GM12878 (cell line): ENCODE data around the gene GPC6. TPM values are rescaled to one million over a fixed set of nuclear protein-coding genes. Genes with fewer than 3 reads are reported as not detected.

Experiments used
- ATAC-seq: fragments of 200-7000 bp; cut with Tn5 transposase; 3 replicates; pipeline ENCODE4 v1.9.1; 2020; ENCODE audit warnings: mild to moderate bottlenecking, moderate library complexity
- BruUV-seq: library from RNA; stranded (reverse); fragments of 400-500 nt; replicated peaks from 2 replicates; lab custom pipeline; 2021; lab: Mats Ljungman, UMichigan
- CTCF ChIA-PET: fragments of 300-600 bp; sonication (Branson Sonifier 250); formaldehyde crosslinking; extraction: SDS; loops from one replicate; lab custom pipeline; 2021; ENCODE audit warnings: inconsistent platforms; lab: Yijun Ruan, JAX
- POLR2A ChIA-PET: fragments of 350-600 bp; formaldehyde crosslinking; extraction: SDS; loops from one replicate; lab custom pipeline; 2021; ENCODE audit warnings: inconsistent platforms; lab: Charles Lee
- RAD21 ChIA-PET: fragments of 300-600 bp; sonication (Branson Sonifier 250); formaldehyde crosslinking; loops from one replicate; lab custom pipeline; 2023; ENCODE audit warnings: antibody characterized with exemption; ENCODE audit not compliant: unreplicated experiment; lab: Charles Lee
- SMC1A ChIA-PET: fragments of 300-600 bp; sonication (Branson Sonifier 250); formaldehyde crosslinking; loops from one replicate; lab custom pipeline; 2023; ENCODE audit not compliant: unreplicated experiment, uncharacterized antibody; lab: Charles Lee
- DNase-seq: peaks from one replicate; pipeline ENCODE4 v3.0.0-alpha.2; 2011; ENCODE audit warnings: low read depth, low spot score
- FAIRE-seq: peaks from 3 replicates; lab custom pipeline; 2011; peaks lifted over from hg19 to GRCh38; lab: Jason Lieb, UNC
- H2AFZ ChIP-seq: 2 replicates; pipeline ENCODE4 v1.6.0; 2011; ENCODE audit warnings: low read depth, low read length, control low read depth; ENCODE audit not compliant: control insufficient read depth
- H3K27ac ChIP-seq: 2 replicates; pipeline ENCODE4 v1.5.1; 2011; ENCODE audit warnings: control low read depth; ENCODE audit not compliant: control insufficient read depth, insufficient read depth
- H3K27me3 ChIP-seq, 2 experiments: replicated peaks in 1 of 2; 2 replicates each; pipeline versions ENCODE4 v1.6.0 to v1.6.1; 2011; ENCODE audit warnings: low read length in 1 of 2; ENCODE audit not compliant: control insufficient read depth in 2 of 2, insufficient read depth in 2 of 2
- H3K36me3 ChIP-seq, 2 experiments: 2 replicates each; pipeline ENCODE4 v1.5.1; 2011; ENCODE audit warnings: low read length in 1 of 2; ENCODE audit not compliant: control insufficient read depth in 2 of 2, insufficient read depth in 2 of 2
- H3K4me1 ChIP-seq: 2 replicates; pipeline ENCODE4 v1.6.1; 2011; ENCODE audit warnings: mild to moderate bottlenecking, low read length, moderate library complexity, mixed read lengths; ENCODE audit not compliant: control insufficient read depth, insufficient read depth
- H3K4me2 ChIP-seq: 2 replicates; pipeline ENCODE4 v1.6.0; 2011; ENCODE audit warnings: control low read depth; ENCODE audit not compliant: control insufficient read depth, insufficient read depth
- H3K4me3 ChIP-seq: fragments of 200-600 bp; sonication (generic); 2 replicates; pipeline ENCODE4 v1.5.1; 2016
- H3K79me2 ChIP-seq: 2 replicates; pipeline ENCODE4 v1.6.0; 2011; ENCODE audit warnings: low read length; ENCODE audit not compliant: control insufficient read depth, insufficient read depth
- H3K9ac ChIP-seq: 2 replicates; pipeline ENCODE4 v1.8.0; 2011; ENCODE audit warnings: low read length, control low read depth, mixed read lengths; ENCODE audit not compliant: control insufficient read depth, insufficient read depth
- H3K9me3 ChIP-seq: replicated peaks from 3 replicates; pipeline ENCODE4 v1.5.1; 2011; ENCODE audit warnings: mild to moderate bottlenecking, low read length; ENCODE audit not compliant: control insufficient read depth, insufficient read depth
- H4K20me1 ChIP-seq: 2 replicates; pipeline ENCODE4 v1.6.0; 2011; ENCODE audit not compliant: control insufficient read depth, insufficient read depth
- EGR1 ChIP-seq, 2 experiments: IDR thresholded peaks; 1 replicate in 1 of 2; 2 replicates in 1 of 2; pipeline ENCODE4 v1.6.1; 2011 to 2012; ENCODE audit warnings: low read depth in 2 of 2, low read length in 2 of 2, borderline replicate concordance in 1 of 2, mild to moderate bottlenecking in 1 of 2, moderate library complexity in 1 of 2
- FOXM1 ChIP-seq: IDR thresholded peaks from 2 replicates; pipeline ENCODE4 v1.6.1; 2012; ENCODE audit warnings: low read depth, mild to moderate bottlenecking, inconsistent platforms, low read length, moderate library complexity
- MAX ChIP-seq: IDR thresholded peaks from 2 replicates; pipeline ENCODE4 v1.6.1; 2012; ENCODE audit warnings: low read depth, low read length, improper control_type of control experiment
- MTA3 ChIP-seq: IDR thresholded peaks from 2 replicates; pipeline ENCODE4 v1.6.1; 2012; ENCODE audit warnings: low read length, inconsistent platforms, borderline replicate concordance
- RFX5 ChIP-seq: IDR thresholded peaks from 2 replicates; pipeline ENCODE4 v1.6.1; 2011; ENCODE audit warnings: low read depth, low read length, improper control_type of control experiment
- SMAD5 ChIP-seq: IDR thresholded peaks from 2 replicates; pipeline ENCODE4 v1.6.1; 2016; ENCODE audit warnings: antibody characterized with exemption, low read depth
- SP1 ChIP-seq: IDR thresholded peaks from one replicate; pipeline ENCODE4 v1.6.1; 2011; ENCODE audit warnings: low read depth, low read length
- TCF3 ChIP-seq: IDR thresholded peaks from 2 replicates; pipeline ENCODE4 v1.6.1; 2012; ENCODE audit warnings: low read depth, mild to moderate bottlenecking, low read length, borderline replicate concordance; ENCODE audit not compliant: insufficient read depth
- ZNF274 ChIP-seq: IDR thresholded peaks from one replicate; pipeline ENCODE4 v1.8.0; 2011; ENCODE audit not compliant: insufficient read length, insufficient read depth
- WGBS: methylation state at CpG from one replicate; pipeline ENCODE4 v1.1.6; 2016; ENCODE audit warnings: low lambda C conversion rate; ENCODE audit not compliant: insufficient replicate concordance, insufficient coverage; ENCODE audit errors: missing lambda C conversion rate; 5-methylcytosine and 5-hydroxymethylcytosine counted together
- in situ Hi-C: fragments of 300-500 bp; cut with MboI; formaldehyde crosslinking; loops from 9 replicates; pipeline ENCODE4 v1.14.3; 2018; ENCODE audit warnings: mixed read lengths
- intact Hi-C: fragments of 100-400 bp; cut with micrococcal nuclease; formaldehyde crosslinking; loops from one replicate; pipeline ENCODE4 v1.14.2; 2022; ENCODE audit not compliant: unreplicated experiment
- polyA plus RNA-seq, 11 experiments: library from polyadenylated mRNA; depleted of rRNA in 4 of 11; unstranded in 6 of 11; stranded (reverse) in 5 of 11; fragments of >200 nt; fragmentation: Nextera tagmentation in 4 of 11; fragmentation: Illumina TruSeq in 1 of 11; extraction: Ambion mirVana in 4 of 11; extraction: Trizol in 1 of 11; gene quantifications; 1 replicate in 1 of 11; 2 replicates in 10 of 11; pipeline versions ENCODE4 v1.2.1 to v1.2.3, GENCODE V29; 2011 to 2016; ENCODE audit warnings: inconsistent platforms in 2 of 11, missing spikeins in 2 of 11, low read depth in 1 of 11
- total RNA-seq, 4 experiments: library from RNA; depleted of rRNA in 3 of 4; stranded (reverse); fragments of >200 nt in 3 of 4; fragmentation: Illumina TruSeq in 1 of 4; extraction: Trizol in 1 of 4; gene quantifications; 2 replicates each; pipeline versions ENCODE4 v1.2.1 to v1.2.3, GENCODE V29; 2013 to 2021
- TF ChIP-seq, protein P1 (sequence below): fragments of 450-650 bp; formaldehyde crosslinking; IDR thresholded peaks from 2 replicates; pipeline ENCODE4 v1.4.0; 2022; ENCODE audit warnings: mild to moderate bottlenecking, moderate library complexity
- TF ChIP-seq, protein P2 (sequence below): fragments of 450-650 bp; IDR thresholded peaks from 2 replicates; pipeline ENCODE4 v1.6.1; 2017; ENCODE audit warnings: mild to moderate bottlenecking, moderate library complexity

Gene GPC6
- total and polyA plus RNA-seq, 10 of the 15 experiments (the other 5 are each of a cell fraction or from before 2014, with no cell fraction given) = 0.03 to 0.04 (median 0.03) TPM; not detected in 7

- TF ChIP-seq RFX5 = no peak
Measured at GRCh38 chr13:94145966-94146365, 919.4 kb downstream of the GPC6 start (continued).

DNA sequence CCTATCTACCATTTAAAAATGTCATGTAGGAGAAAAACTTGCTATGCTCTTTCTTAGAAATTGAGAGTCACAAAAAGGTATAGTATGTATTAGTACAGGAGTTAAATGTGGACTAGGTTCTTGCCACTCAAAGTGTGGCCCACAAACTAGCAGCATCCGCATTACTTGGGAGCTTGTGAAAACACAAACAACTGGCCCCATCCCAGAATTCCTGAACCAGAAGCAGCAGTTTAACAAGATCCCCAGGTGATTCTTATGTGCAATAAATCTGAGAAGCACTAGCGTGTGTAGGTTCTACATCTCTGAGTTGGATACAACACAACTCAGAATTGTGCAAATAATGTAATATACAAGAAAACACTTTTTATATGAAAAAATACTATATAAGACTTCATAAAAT, 927.0 kb downstream of the GPC6 start:
- WGBS = 30% methylated on average over 2 of the region's 2 CpGs
- Histone ChIP-seq H3K9me3 (no peaks in the 10 kb centered on the region), H3K9ac (no peak overlapping the region), H3K4me1 (no peaks in the 10 kb centered on the region), H3K27ac (no peak overlapping the region), H3K36me3 (no peaks in the 10 kb centered on the region), H4K20me1 (no peaks in the 10 kb centered on the region), H3K27me3 (no peaks in the 10 kb centered on the region), H3K4me2 (no peak overlapping the region), H2AFZ (no peak overlapping the region), H3K4me3 (no peak overlapping the region), H3K79me2 (no peaks in the 10 kb centered on the region)
- RAD21 ChIA-PET = no interaction called here
- FAIRE-seq (no peak), DNase-seq (no peak), ATAC-seq (no peak)
- CTCF ChIA-PET = no interaction called here
- no TSS peak for BruUV-seq
- intact Hi-C loops = no loop called here
- POLR2A ChIA-PET = interaction anchor here (0.5 kb wide), 1 partner anchor 267 kb away, joined by 3 read pairs; no protein-coding TSS in a partner anchor
- in situ Hi-C loops = no loop called here
- SMC1A ChIA-PET = no interaction called here
- TF ChIP-seq SMAD5 (no peak), TCF3 (no peak), MTA3 (no peak), EGR1 (IDR thresholded peaks at IDR 0.05; ENCODE audit: borderline replicate concordance in 1 of 2, low read depth in 2 of 2, low read length in 2 of 2) (no peak), FOXM1 (no peak), ZNF274 (no peak), SP1 (no peak), MAX (no peak)
- TF ChIP-seq, protein P1, sequence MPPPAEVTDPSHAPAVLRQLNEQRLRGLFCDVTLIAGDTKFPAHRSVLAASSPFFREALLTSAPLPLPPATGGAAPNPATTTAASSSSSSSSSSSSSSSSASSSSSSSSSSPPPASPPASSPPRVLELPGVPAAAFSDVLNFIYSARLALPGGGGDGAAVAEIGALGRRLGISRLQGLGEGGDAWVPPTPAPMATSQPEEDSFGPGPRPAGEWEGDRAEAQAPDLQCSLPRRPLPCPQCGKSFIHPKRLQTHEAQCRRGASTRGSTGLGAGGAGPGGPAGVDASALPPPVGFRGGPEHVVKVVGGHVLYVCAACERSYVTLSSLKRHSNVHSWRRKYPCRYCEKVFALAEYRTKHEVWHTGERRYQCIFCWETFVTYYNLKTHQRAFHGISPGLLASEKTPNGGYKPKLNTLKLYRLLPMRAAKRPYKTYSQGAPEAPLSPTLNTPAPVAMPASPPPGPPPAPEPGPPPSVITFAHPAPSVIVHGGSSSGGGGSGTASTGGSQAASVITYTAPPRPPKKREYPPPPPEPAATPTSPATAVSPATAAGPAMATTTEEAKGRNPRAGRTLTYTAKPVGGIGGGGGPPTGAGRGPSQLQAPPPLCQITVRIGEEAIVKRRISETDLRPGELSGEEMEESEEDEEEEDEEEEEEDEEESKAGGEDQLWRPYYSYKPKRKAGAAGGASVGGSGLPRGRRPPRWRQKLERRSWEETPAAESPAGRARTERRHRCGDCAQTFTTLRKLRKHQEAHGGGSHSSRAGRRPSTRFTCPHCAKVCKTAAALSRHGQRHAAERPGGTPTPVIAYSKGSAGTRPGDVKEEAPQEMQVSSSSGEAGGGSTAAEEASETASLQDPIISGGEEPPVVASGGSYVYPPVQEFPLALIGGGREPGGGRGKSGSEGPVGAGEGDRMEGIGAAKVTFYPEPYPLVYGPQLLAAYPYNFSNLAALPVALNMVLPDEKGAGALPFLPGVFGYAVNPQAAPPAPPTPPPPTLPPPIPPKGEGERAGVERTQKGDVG (CRISPR knock-in tag) = no peak
- TF ChIP-seq, protein P2, sequence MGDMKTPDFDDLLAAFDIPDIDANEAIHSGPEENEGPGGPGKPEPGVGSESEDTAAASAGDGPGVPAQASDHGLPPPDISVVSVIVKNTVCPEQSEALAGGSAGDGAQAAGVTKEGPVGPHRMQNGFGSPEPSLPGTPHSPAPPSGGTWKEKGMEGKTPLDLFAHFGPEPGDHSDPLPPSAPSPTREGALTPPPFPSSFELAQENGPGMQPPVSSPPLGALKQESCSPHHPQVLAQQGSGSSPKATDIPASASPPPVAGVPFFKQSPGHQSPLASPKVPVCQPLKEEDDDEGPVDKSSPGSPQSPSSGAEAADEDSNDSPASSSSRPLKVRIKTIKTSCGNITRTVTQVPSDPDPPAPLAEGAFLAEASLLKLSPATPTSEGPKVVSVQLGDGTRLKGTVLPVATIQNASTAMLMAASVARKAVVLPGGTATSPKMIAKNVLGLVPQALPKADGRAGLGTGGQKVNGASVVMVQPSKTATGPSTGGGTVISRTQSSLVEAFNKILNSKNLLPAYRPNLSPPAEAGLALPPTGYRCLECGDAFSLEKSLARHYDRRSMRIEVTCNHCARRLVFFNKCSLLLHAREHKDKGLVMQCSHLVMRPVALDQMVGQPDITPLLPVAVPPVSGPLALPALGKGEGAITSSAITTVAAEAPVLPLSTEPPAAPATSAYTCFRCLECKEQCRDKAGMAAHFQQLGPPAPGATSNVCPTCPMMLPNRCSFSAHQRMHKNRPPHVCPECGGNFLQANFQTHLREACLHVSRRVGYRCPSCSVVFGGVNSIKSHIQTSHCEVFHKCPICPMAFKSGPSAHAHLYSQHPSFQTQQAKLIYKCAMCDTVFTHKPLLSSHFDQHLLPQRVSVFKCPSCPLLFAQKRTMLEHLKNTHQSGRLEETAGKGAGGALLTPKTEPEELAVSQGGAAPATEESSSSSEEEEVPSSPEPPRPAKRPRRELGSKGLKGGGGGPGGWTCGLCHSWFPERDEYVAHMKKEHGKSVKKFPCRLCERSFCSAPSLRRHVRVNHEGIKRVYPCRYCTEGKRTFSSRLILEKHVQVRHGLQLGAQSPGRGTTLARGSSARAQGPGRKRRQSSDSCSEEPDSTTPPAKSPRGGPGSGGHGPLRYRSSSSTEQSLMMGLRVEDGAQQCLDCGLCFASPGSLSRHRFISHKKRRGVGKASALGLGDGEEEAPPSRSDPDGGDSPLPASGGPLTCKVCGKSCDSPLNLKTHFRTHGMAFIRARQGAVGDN = no peak
